Right lung (tissue), 5 donors: Measurements from ENCODE around the gene CAPN5. TPM values are rescaled to one million over a fixed set of nuclear protein-coding genes. Genes with fewer than 3 reads are reported as not detected.

Experiments
- DNase-seq, 2 donors: peaks; one replicate each; pipeline ENCODE4 v3.0.0-alpha.2; 2013
- polyA plus RNA-seq, 5 donors: library from polyadenylated mRNA; unstranded; fragments of 120-200 nt; gene quantifications; one replicate each; pipeline versions ENCODE4 v1.2.1 to v1.2.3, GENCODE V29; 2013; ENCODE audit warnings: inconsistent platforms in 1 of 5, low replicate concordance in 1 of 5; ENCODE audit not compliant: insufficient read length in 5 of 5, insufficient read depth in 1 of 5

Gene CAPN5
- polyA plus RNA-seq, 5 donors, result 20.9 to 30.0 (median 27.1) TPM

GRCh38 chr11:77115181-77115611, 48.4 kb downstream of the CAPN5 start:
- no peak for DNase-seq

- DNase-seq, result no peak
Observed at GRCh38 chr11:77115956-77116355, 49.2 kb downstream of the CAPN5 start.

- no peak for DNase-seq
Observed at GRCh38 chr11:77117492-77117891, 50.7 kb downstream of the CAPN5 start.

GRCh38 chr11:77118086-77118485, 51.3 kb downstream of the CAPN5 start:
- DNase-seq, result no peak

- DNase-seq, result no peak
Observed at GRCh38 chr11:77118971-77119370, 52.2 kb downstream of the CAPN5 start.

GRCh38 chr11:77119531-77119936, 52.8 kb downstream of the CAPN5 start:
- DNase-seq, result no peak

GRCh38 chr11:77120571-77120970, 53.8 kb downstream of the CAPN5 start:
- DNase-seq, result no peak

GRCh38 chr11:77121096-77121640, 54.4 kb downstream of the CAPN5 start:
- DNase-seq, result no peak

- no peak for DNase-seq
Observed at GRCh38 chr11:77121876-77122575, 55.3 kb downstream of the CAPN5 start.

- no peak for DNase-seq
Observed at GRCh38 chr11:77122576-77123212, 55.9 kb downstream of the CAPN5 start.

- no peak for DNase-seq
Observed at GRCh38 chr11:77123591-77123990, 56.8 kb downstream of the CAPN5 start.

- no peak for DNase-seq
Observed at GRCh38 chr11:77124041-77124440, 57.3 kb downstream of the CAPN5 start.

GRCh38 chr11:77124488-77124887, 57.7 kb downstream of the CAPN5 start:
- no peak for DNase-seq

GRCh38 chr11:77125191-77125590, 58.4 kb downstream of the CAPN5 start:
- DNase-seq, result no peak

- DNase-seq, result no peak
Observed at GRCh38 chr11:77125695-77126094, 58.9 kb downstream of the CAPN5 start.

GRCh38 chr11:77126156-77126775, 59.5 kb downstream of the CAPN5 start:
- no peak for DNase-seq

GRCh38 chr11:77126861-77127234, 60.1 kb downstream of the CAPN5 start:
- no peak for DNase-seq

- DNase-seq, result peak; percentile 60 to 65
Observed at GRCh38 chr11:77127235-77127911, 60.6 kb downstream of the CAPN5 start.

GRCh38 chr11:77127920-77128691, 61.3 kb downstream of the CAPN5 start, which contains the start of gene MYO7A:
Gene MYO7A (plus strand): TSS chr11:77128246. CDS start chr11:77130635, 2,389 bp downstream.
- peak; percentile 63 to 72 for DNase-seq

- DNase-seq, result no peak
Observed at GRCh38 chr11:77129069-77129841, 62.5 kb downstream of the CAPN5 start.
